OCI-LY7 (cell line): ENCODE results near the gene HEPHL1. TPM values are rescaled to one million over a fixed set of nuclear protein-coding genes. Genes with fewer than 3 reads are reported as not detected.

Experiments used
- BruUV-seq: library from RNA; stranded (reverse); fragments of 400-500 nt; replicated peaks from 2 replicates; lab custom pipeline; 2021; lab: Mats Ljungman, UMichigan
- CTCF ChIA-PET: fragments of 300-600 bp; sonication (Branson Sonifier 250); formaldehyde crosslinking; loops from one replicate; lab custom pipeline; 2022; ENCODE audit warnings: antibody characterized with exemption; ENCODE audit not compliant: unreplicated experiment; lab: Charles Lee
- POLR2A ChIA-PET: fragments of 300-600 bp; sonication (Branson Sonifier 250); formaldehyde crosslinking; loops from one replicate; lab custom pipeline; 2022; ENCODE audit warnings: antibody characterized with exemption; lab: Charles Lee
- DNase-seq: peaks from one replicate; pipeline ENCODE4 v3.0.0-alpha.2; 2015; ENCODE audit warnings: low spot score
- H2AFZ ChIP-seq: fragments of 200-600 bp; sonication (generic), shearing (Covaris generic); 2 replicates; pipeline ENCODE4 v1.6.1; 2014; ENCODE audit warnings: mild to moderate bottlenecking, antibody characterized with exemption, low read length, moderate library complexity
- H3K27ac ChIP-seq: fragments of 200-600 bp; sonication (generic); 2 replicates; pipeline ENCODE4 v1.5.1; 2014; ENCODE audit warnings: mixed run types, low read depth, mild to moderate bottlenecking, moderate library complexity, low read length, inconsistent platforms; ENCODE audit not compliant: poor library complexity, severe bottlenecking
- H3K36me3 ChIP-seq: fragments of 200-600 bp; sonication (generic); 2 replicates; pipeline ENCODE4 v1.6.1; 2014; ENCODE audit warnings: mild to moderate bottlenecking, antibody characterized with exemption, low read length, moderate library complexity, mixed read lengths; ENCODE audit not compliant: insufficient read depth
- H3K4me1 ChIP-seq: fragments of 200-600 bp; sonication (generic); 2 replicates; pipeline ENCODE4 v1.5.1; 2014; ENCODE audit warnings: mild to moderate bottlenecking, low read length; ENCODE audit not compliant: insufficient read depth, poor library complexity, severe bottlenecking
- H3K4me2 ChIP-seq: fragments of 200-600 bp; sonication (generic); 2 replicates; pipeline ENCODE4 v1.6.1; 2014; ENCODE audit warnings: mild to moderate bottlenecking, low read length
- H3K4me3 ChIP-seq: fragments of 200-600 bp; sonication (generic); 2 replicates; pipeline ENCODE4 v1.5.1; 2014; ENCODE audit warnings: mild to moderate bottlenecking, low read depth, low read length; ENCODE audit not compliant: poor library complexity, severe bottlenecking
- H3K79me2 ChIP-seq: fragments of 200-600 bp; sonication (generic); 2 replicates; pipeline ENCODE4 v1.6.1; 2016; ENCODE audit warnings: low read depth, mild to moderate bottlenecking, low read length, moderate library complexity, mixed read lengths; ENCODE audit not compliant: insufficient read depth
- H3K9me2 ChIP-seq: fragments of 200-600 bp; sonication (generic); 2 replicates; pipeline ENCODE4 v1.6.1; 2016; ENCODE audit warnings: mild to moderate bottlenecking, low read length, mixed read lengths; ENCODE audit not compliant: insufficient read depth
- H3K9me3 ChIP-seq: fragments of 200-600 bp; sonication (generic); 2 replicates; pipeline ENCODE4 v1.6.1; 2014; ENCODE audit warnings: mild to moderate bottlenecking, mixed run types, low read length, mixed read lengths
- H4K20me1 ChIP-seq: fragments of 200-600 bp; sonication (generic); 2 replicates; pipeline ENCODE4 v1.6.1; 2014; ENCODE audit warnings: mild to moderate bottlenecking, antibody characterized with exemption, low read length, moderate library complexity, mixed read lengths; ENCODE audit not compliant: insufficient read depth
- CTCF ChIP-seq: fragments of 200-600 bp; sonication (generic); conservative IDR thresholded peaks from 2 replicates; pipeline ENCODE4 v1.5.1; 2014; ENCODE audit warnings: mild to moderate bottlenecking, antibody characterized with exemption, low read length, moderate library complexity, mixed read lengths
- EZH2phosphoT487 ChIP-seq: fragments of 200-600 bp; sonication (generic); IDR thresholded peaks from 2 replicates; pipeline ENCODE4 v1.6.1; 2018; ENCODE audit warnings: low read depth, borderline replicate concordance, mild to moderate bottlenecking, mixed run types, antibody characterized with exemption, low read length, moderate library complexity, mixed read lengths
- intact Hi-C: fragments of 100-400 bp; cut with micrococcal nuclease; formaldehyde crosslinking; loops from one replicate; pipeline ENCODE4 v1.10.0; 2022; ENCODE audit not compliant: unreplicated experiment
- total RNA-seq, 2 experiments: library from RNA; depleted of rRNA in 1 of 2; stranded (reverse); fragments of >200 nt in 1 of 2; shearing (Covaris generic) in 1 of 2; gene quantifications; 2 replicates each; pipeline ENCODE4 v1.2.3, GENCODE V29; 2014 to 2022

HEPHL1 gene
- total RNA-seq, 2 experiments from 2014 or later, result not detected

DNA sequence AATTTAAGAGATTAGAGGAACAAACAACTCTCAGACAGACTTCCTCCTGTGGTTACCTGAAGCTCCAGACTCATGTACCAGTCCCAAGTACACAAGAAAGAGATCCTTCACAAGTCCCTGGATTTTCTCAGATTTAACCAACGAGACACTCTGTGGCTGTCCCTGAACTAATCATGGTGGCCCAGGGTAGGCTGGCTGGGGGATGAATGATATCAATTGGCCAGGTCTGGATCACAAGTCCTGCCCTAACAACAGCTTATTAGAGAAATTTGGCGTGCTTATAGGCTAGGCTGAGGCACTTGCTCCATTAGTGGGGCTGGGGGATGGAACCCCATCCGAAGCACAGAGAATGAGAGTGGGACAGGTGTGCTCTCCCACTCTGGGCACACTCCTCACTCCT, 22.1 kb downstream of the HEPHL1 start:
- H3K4me3 ChIP-seq, result no peak overlapping the region
- H3K9me2 ChIP-seq, result no peaks in the 10 kb centered on the region
- H4K20me1 ChIP-seq, result no peaks in the 10 kb centered on the region
- no peak for DNase-seq
- intact Hi-C loops, result no loop called here
- H2AFZ ChIP-seq, result no peak overlapping the region
- TF ChIP-seq EZH2phosphoT487, result no peak
- TF ChIP-seq CTCF, result no peak
- no peaks in the 10 kb centered on the region for H3K4me1 ChIP-seq
- no peaks in the 10 kb centered on the region for H3K36me3 ChIP-seq
- H3K27ac ChIP-seq, result no peak overlapping the region
- ChIA-PET POLR2A (no interaction called here), CTCF (no interaction called here)
- no peaks in the 10 kb centered on the region for H3K79me2 ChIP-seq
- BruUV-seq, result no TSS peak
- no peak overlapping the region for H3K4me2 ChIP-seq
- no peaks in the 10 kb centered on the region for H3K9me3 ChIP-seq

GRCh38 chr11:94046796-94047195, 25.6 kb downstream of the HEPHL1 start:
- intact Hi-C loops, result no loop called here
- H3K4me1 ChIP-seq, result no peaks in the 10 kb centered on the region
- H3K9me3 ChIP-seq, result no peaks in the 10 kb centered on the region
- H2AFZ ChIP-seq, result no peak overlapping the region
- H3K4me3 ChIP-seq, result no peak overlapping the region
- no TSS peak for BruUV-seq
- H3K4me2 ChIP-seq, result no peak overlapping the region
- H4K20me1 ChIP-seq, result no peaks in the 10 kb centered on the region
- no peaks in the 10 kb centered on the region for H3K79me2 ChIP-seq
- H3K9me2 ChIP-seq, result no peaks in the 10 kb centered on the region
- H3K27ac ChIP-seq, result no peak overlapping the region
- ChIA-PET CTCF (no interaction called here), POLR2A (no interaction called here)
- H3K36me3 ChIP-seq, result no peaks in the 10 kb centered on the region
- no peak for TF ChIP-seq EZH2phosphoT487
- no peak for TF ChIP-seq CTCF
- DNase-seq, result no peak

- no peaks in the 10 kb centered on the region for H3K79me2 ChIP-seq
- H3K4me2 ChIP-seq, result no peak overlapping the region
- intact Hi-C loops, result no loop called here
- no peak overlapping the region for H3K4me3 ChIP-seq
- no peaks in the 10 kb centered on the region for H3K4me1 ChIP-seq
- no peaks in the 10 kb centered on the region; the same call in 1 of the 2 replicates for H3K9me2 ChIP-seq
- H2AFZ ChIP-seq, result no peak overlapping the region
- DNase-seq, result no peak
- no TSS peak for BruUV-seq
- no peak overlapping the region for H3K27ac ChIP-seq
- H4K20me1 ChIP-seq, result no peaks in the 10 kb centered on the region
- no peaks in the 10 kb centered on the region for H3K9me3 ChIP-seq
- TF ChIP-seq CTCF (no peak), EZH2phosphoT487 (no peak)
- H3K36me3 ChIP-seq, result no peaks in the 10 kb centered on the region
- POLR2A ChIA-PET, result no interaction called here
- CTCF ChIA-PET, result no interaction called here
Measured at GRCh38 chr11:94048032-94048709, 27.0 kb downstream of the HEPHL1 start.
